HEK293 (cell line): ENCODE measurements around the gene MLLT6.

Source experiments
- ATF2 ChIP-seq: fragments of 450-650 bp; formaldehyde crosslinking; IDR thresholded peaks from 2 replicates; pipeline ENCODE4 v1.5.1; 2016; ENCODE audit warnings: missing biosample characterization, missing genetic modification characterization, low read depth
- CTCF ChIP-seq: fragments of 450-650 bp; formaldehyde crosslinking; IDR thresholded peaks from 2 replicates; pipeline ENCODE4 v1.5.1; 2016; ENCODE audit warnings: missing biosample characterization, missing genetic modification characterization
- GFI1B ChIP-seq: fragments of 450-650 bp; formaldehyde crosslinking; IDR thresholded peaks from 2 replicates; pipeline ENCODE4 v1.5.1; 2016; ENCODE audit warnings: missing biosample characterization, missing genetic modification characterization
- GLI4 ChIP-seq: fragments of 450-650 bp; formaldehyde crosslinking; IDR thresholded peaks from 2 replicates; pipeline ENCODE4 v1.5.1; 2016; ENCODE audit warnings: missing biosample characterization, missing genetic modification characterization
- SALL2 ChIP-seq: fragments of 450-650 bp; formaldehyde crosslinking; IDR thresholded peaks from 2 replicates; pipeline ENCODE4 v1.5.0; 2017; ENCODE audit warnings: missing biosample characterization, mild to moderate bottlenecking, missing genetic modification characterization, borderline replicate concordance
- SP2 ChIP-seq: fragments of 450-650 bp; formaldehyde crosslinking; IDR thresholded peaks from 2 replicates; pipeline ENCODE4 v1.5.1; 2016; ENCODE audit warnings: missing biosample characterization, missing genetic modification characterization
- ZNF274 ChIP-seq, 2 experiments: fragments of 200-500 bp in 1 of 2; fragments of 450-650 bp in 1 of 2; sonication (Bioruptor generic) in 1 of 2; formaldehyde crosslinking in 1 of 2; IDR thresholded peaks; 2 replicates each; pipeline versions ENCODE4 v1.5.1 to v1.6.1; 2014 to 2016; ENCODE audit warnings: borderline replicate concordance in 1 of 2, inconsistent platforms in 1 of 2, low read length in 1 of 2, missing biosample characterization in 1 of 2, missing genetic modification characterization in 1 of 2
- ZNF416 ChIP-seq: fragments of 450-650 bp; formaldehyde crosslinking; IDR thresholded peaks from 2 replicates; pipeline ENCODE4 v1.5.1; 2016; ENCODE audit warnings: missing biosample characterization, missing genetic modification characterization
- ZNF521 ChIP-seq: fragments of 450-650 bp; formaldehyde crosslinking; IDR thresholded peaks from 2 replicates; pipeline ENCODE4 v1.5.1; 2017; ENCODE audit warnings: missing biosample characterization, mild to moderate bottlenecking, missing genetic modification characterization

GRCh38 chr17:38660097-38661025, 44.7 kb upstream of the MLLT6 start:
- TF ChIP-seq ZNF521, result no peak
- no peak for TF ChIP-seq ZNF416 (tag by site-specific recombination)
- TF ChIP-seq SALL2 (tag by site-specific recombination), result no peak
- TF ChIP-seq CTCF (tag by site-specific recombination), result no peak
- TF ChIP-seq SP2 (tag by site-specific recombination), result peak; percentile 40
- TF ChIP-seq GLI4, result no peak
- TF ChIP-seq GFI1B (tag by site-specific recombination), result no peak
- no peak for TF ChIP-seq ATF2
- TF ChIP-seq ZNF274 (IDR thresholded peaks at IDR 0.05; ENCODE audit: low read length), result no peak
- no peak for TF ChIP-seq ZNF274 (tag by site-specific recombination; IDR thresholded peaks at IDR 0.05; ENCODE audit: borderline replicate concordance)
